Stimulated activated memory B cell treated with anti-CD40 and anti-IgM and Interleukin-4, amounts not matched to agents 10 μg/mL and 1 μg/mL and 100 μg/mL, for 72 hours (primary cell): ENCODE data around the gene HIPK3.
"Not testable (repeated sequence)": the region's sequence is repeated elsewhere in the genome, so short reads cannot be mapped to it uniquely, and the experiment has no call there.

Source experiments
- ATAC-seq: fragments of 150-1000 bp; cut with Tn5 transposase; 2 replicates; pipeline ENCODE4 v1.10.0; 2021
- H3K27ac Mint-ChIP-seq: one replicate; pipeline ENCODE4 v1.8.0; 2022; ENCODE audit warnings: mild to moderate bottlenecking, mixed read lengths
- H3K27me3 Mint-ChIP-seq: one replicate; pipeline ENCODE4 v1.8.0; 2022; ENCODE audit warnings: mixed read lengths
- H3K36me3 Mint-ChIP-seq: one replicate; pipeline ENCODE4 v1.8.0; 2022; ENCODE audit warnings: mixed read lengths
- H3K4me1 Mint-ChIP-seq: one replicate; pipeline ENCODE4 v1.8.0; 2022; ENCODE audit warnings: mixed read lengths
- H3K4me3 Mint-ChIP-seq: one replicate; pipeline ENCODE4 v1.8.0; 2022; ENCODE audit warnings: mild to moderate bottlenecking, moderate library complexity, mixed read lengths
- H3K9me3 Mint-ChIP-seq: one replicate; pipeline ENCODE4 v1.8.0; 2022; ENCODE audit warnings: mixed read lengths

Gene HIPK3

DNA sequence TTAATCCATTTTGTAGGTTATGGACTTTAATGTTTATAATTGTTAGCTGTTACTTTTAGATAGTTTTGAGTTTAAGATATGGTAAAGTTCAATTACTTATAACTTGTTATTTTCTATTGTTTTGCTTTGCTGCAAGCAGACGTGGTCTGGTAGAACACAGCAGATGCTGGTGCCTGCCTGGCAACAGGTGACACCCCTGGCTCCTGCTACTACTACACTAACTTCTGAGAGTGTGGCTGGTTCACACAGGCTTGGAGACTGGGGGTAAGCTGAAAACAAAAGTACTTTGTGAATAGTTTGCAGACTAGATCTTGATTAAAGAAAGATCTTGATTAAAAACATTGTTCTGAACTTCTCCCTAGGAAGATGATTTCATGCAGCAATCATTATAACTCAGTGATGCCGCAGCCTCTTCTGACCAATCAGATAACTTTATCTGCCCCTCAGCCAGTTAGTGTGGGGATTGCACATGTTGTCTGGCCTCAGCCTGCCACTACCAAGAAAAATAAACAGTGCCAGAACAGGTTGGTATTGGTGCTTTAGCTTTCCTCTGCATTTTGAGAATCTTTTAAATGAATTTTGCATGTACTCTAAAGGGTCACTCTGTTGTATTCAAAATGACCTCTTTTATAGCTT, 90.4 kb downstream of the HIPK3 start:
- Mint-ChIP-seq H3K27me3 (no peaks in the 10 kb centered on the region), H3K27ac (peak overlapping the region; percentile 66), H3K9me3 (no peaks in the 10 kb centered on the region), H3K36me3 (peaks cover 46% of the 10 kb centered on the region), H3K4me3 (no peak overlapping the region), H3K4me1 (no peaks in the 10 kb centered on the region)
- peak; percentile 87 for ATAC-seq

DNA sequence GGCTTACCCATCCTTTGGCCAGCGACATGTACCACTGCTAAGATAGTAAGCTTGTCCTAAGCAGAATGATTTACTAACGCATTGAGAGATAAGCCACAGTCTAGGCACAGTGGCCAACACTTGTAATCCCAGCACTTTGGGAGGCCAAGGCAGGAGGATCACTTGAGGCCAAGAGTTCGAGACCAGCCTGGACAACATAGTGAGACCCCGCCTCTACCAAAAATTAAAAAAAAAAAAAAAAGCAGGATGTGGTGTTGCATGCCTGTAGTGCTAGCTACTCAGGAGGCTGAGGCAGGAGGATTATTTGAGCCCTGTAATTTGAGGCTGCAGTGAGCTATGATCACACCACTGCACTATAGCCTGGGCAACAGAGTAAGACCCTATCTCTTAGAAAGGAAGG, 93.1 kb downstream of the HIPK3 start:
- Mint-ChIP-seq H3K36me3 (peaks cover 59% of the 10 kb centered on the region), H3K4me1 (no peaks in the 10 kb centered on the region), H3K27ac (no peak overlapping the region), H3K9me3 (no peaks in the 10 kb centered on the region), H3K27me3 (no peaks in the 10 kb centered on the region), H3K4me3 (no peak overlapping the region)
- ATAC-seq, result no peak

DNA sequence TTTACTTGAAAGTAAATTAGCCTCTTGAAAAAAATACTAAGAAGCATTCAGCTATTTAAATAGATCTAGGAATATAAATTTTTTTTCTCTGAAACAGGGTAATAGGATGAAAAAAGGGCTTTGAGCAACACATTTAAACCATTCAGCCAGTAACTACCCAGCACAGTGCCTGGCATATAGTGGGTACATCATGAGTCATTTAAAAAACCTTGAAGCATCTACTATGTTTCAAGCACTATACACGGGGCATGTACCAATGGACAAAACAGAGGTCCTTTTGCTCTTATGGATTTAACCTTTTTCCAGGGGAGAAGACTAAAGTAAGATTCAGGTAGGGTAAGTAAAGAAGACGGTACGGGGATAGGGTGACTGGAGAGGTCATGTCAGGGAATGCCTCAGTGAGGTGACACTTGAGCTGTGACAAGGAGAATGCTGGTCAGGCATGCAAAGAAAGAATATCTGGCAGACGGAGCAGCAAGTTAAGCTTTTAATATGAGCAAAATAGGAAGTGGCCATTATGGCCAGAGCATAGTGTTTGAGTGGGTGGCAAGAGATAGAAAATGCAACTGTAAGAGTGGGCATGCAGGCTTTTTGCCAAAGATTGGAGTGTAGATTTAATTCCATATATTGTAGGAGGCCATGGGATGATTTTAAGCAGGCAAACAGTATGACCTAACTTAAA, 101.1 kb downstream of the HIPK3 start:
- no peak overlapping the region for H3K27ac Mint-ChIP-seq
- peaks cover 10% of the 10 kb centered on the region for H3K36me3 Mint-ChIP-seq
- no peak overlapping the region for H3K4me3 Mint-ChIP-seq
- H3K9me3 Mint-ChIP-seq, result no peaks in the 10 kb centered on the region
- H3K27me3 Mint-ChIP-seq, result no peaks in the 10 kb centered on the region
- ATAC-seq, result no peak
- H3K4me1 Mint-ChIP-seq, result peaks cover 13% of the 10 kb centered on the region

DNA sequence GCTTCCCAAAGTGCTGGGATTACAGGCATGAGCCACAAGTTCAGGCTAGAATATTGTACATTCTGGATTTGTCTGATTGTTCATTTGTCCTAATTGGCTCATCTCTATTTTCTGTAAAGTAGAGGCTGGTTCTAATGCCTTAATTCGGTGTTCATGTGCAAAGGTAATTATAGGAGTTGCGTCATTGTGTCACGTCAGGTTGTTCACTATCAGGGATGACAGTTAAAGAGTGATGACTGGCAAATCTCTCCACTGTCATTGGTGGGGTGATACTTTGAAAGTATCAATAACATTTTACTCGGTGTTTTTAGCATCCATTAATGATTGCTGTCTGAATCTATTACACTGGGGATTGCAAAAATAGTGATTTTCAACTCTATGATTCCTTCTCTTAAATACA, 103.5 kb downstream of the HIPK3 start:
- peaks cover 8% of the 10 kb centered on the region for H3K27me3 Mint-ChIP-seq
- peaks cover 13% of the 10 kb centered on the region for H3K4me1 Mint-ChIP-seq
- H3K36me3 Mint-ChIP-seq, result no peaks in the 10 kb centered on the region
- H3K27ac Mint-ChIP-seq, result no peak overlapping the region
- no peak overlapping the region for H3K4me3 Mint-ChIP-seq
- no peak for ATAC-seq
- no peaks in the 10 kb centered on the region for H3K9me3 Mint-ChIP-seq

DNA sequence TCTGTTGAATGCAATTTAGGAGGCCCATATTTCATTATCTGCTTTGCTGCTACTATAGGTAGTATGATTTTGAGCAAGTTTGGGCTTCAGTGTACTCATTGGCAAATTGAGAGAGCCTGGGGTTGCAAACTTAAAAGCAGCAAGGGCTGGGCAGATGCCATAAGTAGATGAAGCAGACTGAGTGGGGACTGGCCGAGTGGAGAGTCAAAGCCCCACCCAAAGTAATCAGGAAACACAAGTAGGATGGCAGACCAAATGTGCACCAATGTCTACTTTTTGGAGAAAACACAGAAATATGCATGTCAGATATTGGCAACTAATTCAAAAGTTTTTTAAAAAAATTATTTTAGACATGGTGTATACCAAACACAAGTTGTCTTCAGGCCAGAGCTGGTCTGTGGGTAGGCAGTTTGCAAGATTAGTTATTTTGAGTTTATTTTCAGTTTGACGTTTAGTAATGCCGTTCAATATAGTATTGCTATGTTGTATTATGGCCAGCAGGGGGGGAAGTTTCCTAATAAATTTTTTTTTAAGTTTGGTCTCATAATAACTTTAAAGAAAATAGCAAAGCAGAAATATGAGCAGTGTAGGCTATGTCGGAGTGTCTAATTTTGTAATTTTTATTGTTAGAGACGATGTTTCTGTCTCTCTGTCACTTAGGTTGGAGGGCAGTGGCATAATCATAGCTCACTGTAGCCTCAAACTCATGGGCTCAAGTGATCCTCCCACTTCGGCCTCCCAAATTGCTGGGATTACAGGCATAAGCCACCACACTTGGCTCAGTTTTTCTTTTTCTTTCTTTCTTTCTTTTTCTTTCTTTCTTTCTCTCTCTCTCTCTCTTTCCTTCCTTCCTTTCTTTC, 105.1 kb downstream of the HIPK3 start:
- no peak overlapping the region for H3K27ac Mint-ChIP-seq
- H3K9me3 Mint-ChIP-seq, result no peaks in the 10 kb centered on the region
- no peaks in the 10 kb centered on the region for H3K36me3 Mint-ChIP-seq
- peaks cover 13% of the 10 kb centered on the region for H3K4me1 Mint-ChIP-seq
- H3K4me3 Mint-ChIP-seq, result no peak overlapping the region
- H3K27me3 Mint-ChIP-seq, result peaks cover 8% of the 10 kb centered on the region
- no peak for ATAC-seq

DNA sequence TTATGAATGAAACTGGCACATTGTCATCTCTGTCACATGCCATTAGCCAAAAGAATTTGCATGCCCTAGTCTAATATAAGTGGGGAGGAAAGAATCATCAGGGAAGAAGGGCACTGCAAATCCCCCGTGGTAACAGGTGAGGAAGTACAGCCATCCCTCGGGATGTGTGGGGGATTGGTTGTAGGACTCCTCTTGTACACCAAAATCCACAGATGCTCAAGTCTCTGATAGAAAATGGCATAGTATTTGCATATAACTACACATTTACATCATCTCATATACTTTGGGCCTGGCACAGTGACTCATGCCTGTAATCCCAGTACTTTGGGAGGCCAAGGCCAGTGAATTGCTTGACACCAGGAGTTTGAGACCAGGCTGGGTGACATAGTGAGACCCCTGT, 109.7 kb downstream of the HIPK3 start:
- peaks cover 4% of the 10 kb centered on the region for H3K4me1 Mint-ChIP-seq

DNA sequence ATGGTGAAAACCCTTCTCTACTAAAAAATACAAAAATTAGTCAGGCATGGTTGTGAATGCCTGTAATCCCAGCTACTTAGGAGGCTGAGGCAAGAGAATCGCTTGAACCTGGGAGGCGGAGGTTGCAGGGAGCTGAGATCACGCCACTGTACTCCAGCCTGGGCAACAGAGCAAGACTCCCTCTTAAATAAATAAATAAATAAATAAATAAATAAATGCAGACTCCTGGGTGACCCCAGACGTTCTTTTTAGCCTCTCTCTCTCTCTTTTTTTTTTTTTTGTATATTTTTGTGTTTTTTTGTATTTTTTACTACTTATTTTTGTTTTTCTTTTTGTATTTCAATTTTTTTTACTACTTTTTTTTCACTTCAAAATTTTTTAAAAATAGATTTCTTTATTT, 111.3 kb downstream of the HIPK3 start:
- ATAC-seq, result not testable (repeated sequence)

More for the DNA sequence above, 109.7 kb downstream of the HIPK3 start:
- Mint-ChIP-seq H3K27ac (no peak overlapping the region), H3K4me3 (no peak overlapping the region), H3K36me3 (no peaks in the 10 kb centered on the region), H3K9me3 (no peaks in the 10 kb centered on the region), H3K27me3 (peaks cover 8% of the 10 kb centered on the region)
- no peak for ATAC-seq

DNA sequence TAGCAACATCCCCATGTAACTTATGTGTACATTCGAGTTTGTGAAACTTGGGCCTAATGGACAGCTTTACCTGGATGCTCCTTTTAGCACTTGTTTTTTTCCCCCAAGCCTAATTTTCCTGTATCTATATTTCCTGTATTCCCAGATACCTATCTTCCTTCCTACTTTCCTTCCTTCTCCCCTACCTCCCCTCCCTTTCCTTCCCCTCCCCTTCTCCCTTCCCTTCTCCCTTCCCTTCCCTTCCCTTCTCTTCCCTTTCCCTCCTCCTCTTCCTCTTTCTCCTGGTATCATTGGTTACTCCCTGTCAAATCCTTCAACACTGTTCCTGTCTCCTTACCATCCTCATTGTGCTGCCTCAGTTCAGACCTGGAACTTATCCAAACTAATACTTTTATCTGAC, 111.8 kb downstream of the HIPK3 start:
- Mint-ChIP-seq H3K4me3 (no peak overlapping the region), H3K27ac (no peak overlapping the region), H3K36me3 (no peaks in the 10 kb centered on the region), H3K4me1 (no peaks in the 10 kb centered on the region), H3K27me3 (peaks cover 23% of the 10 kb centered on the region), H3K9me3 (no peaks in the 10 kb centered on the region)
- no peak for ATAC-seq

More for the DNA sequence above, 111.3 kb downstream of the HIPK3 start:
- H3K4me1 Mint-ChIP-seq, H3K9me3 Mint-ChIP-seq, H3K36me3 Mint-ChIP-seq, H3K27ac Mint-ChIP-seq, H3K4me3 Mint-ChIP-seq: not testable (repeated sequence)
- H3K27me3 Mint-ChIP-seq, result peaks cover 18% of the 10 kb centered on the region

DNA sequence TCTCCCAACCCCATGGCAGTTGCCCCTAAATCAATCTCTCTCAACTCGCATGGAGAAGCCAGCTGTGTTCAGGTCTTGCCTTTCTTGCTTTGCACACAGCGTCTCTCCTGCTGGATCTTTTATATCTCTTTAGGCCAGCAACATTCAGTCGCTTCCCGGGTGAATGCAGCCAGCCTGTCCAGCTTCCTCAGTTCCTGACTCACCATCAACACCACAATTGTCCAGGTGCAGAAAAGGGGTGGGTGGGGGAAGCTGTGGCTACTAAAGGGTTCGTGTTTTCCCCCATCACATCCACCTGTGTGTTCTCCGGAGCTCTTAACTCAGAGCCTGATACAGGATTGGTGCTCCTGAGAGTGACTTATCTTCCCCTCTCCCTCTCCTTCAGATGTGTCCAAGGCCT, 116.5 kb downstream of the HIPK3 start:
- no peak for ATAC-seq
- H3K27me3 Mint-ChIP-seq, result peaks cover 41% of the 10 kb centered on the region
- H3K27ac Mint-ChIP-seq, result no peak overlapping the region
- H3K36me3 Mint-ChIP-seq, result no peaks in the 10 kb centered on the region
- H3K4me1 Mint-ChIP-seq, result no peaks in the 10 kb centered on the region
- no peak overlapping the region for H3K4me3 Mint-ChIP-seq
- H3K9me3 Mint-ChIP-seq, result no peaks in the 10 kb centered on the region

DNA sequence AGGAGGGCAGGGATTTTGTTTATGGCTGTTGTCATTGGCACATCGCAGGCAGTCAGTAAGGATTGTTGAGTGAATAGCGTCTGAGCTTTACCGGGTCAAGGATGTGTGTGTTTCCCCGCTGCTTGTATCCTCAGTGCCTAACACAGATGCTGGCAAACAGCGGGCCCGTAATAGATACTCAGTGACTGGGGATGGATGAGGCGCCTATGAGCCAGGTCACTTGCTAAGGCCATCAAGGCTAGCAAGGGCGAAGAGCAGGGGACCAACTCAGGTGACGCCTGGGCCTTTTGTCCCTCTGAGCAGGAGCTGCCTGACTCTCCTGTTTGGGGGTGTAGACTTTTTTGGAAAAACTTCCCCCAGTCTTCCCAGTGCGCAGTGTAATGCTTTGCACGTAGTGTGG, 118.1 kb downstream of the HIPK3 start:
- Mint-ChIP-seq H3K27ac (no peak overlapping the region), H3K36me3 (no peaks in the 10 kb centered on the region), H3K4me1 (no peaks in the 10 kb centered on the region), H3K9me3 (no peaks in the 10 kb centered on the region), H3K4me3 (peak overlapping the region; percentile 45), H3K27me3 (peaks cover 44% of the 10 kb centered on the region)
- ATAC-seq, result no peak

DNA sequence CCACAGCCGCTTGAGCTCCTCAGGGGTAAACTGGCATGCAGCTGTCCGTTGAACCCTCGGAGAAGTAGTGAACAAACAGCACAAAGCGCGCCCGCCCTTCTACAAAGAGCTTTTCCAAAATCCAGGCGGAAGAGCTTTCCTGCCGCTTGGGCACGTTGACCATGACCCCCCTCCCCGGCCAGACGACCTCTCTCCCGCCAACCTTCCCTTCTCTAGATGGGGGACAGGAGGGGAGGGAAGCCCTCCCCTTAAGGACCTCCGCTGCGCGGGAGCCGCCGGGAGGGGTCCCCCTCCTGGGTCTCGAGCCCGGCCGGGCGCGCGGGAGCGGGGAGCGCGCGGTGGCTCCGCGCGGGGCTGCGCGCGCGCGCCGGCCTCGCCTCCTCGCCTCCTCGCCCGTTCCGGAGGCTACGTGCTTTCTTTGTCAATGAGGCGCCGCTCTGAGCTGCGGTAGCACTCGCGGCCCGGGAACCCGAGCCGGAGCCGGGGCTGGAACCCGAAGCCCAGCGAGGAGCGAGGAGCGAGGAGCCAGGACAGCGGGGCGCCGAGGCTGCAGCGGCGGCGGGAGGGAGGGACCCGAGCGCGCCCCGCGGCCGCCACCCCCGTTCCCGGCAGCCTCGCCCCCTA, 118.6 kb downstream of the HIPK3 start, which contains the start of gene KIAA1549L:
Gene KIAA1549L, plus strand, starts transcription at position 421 of the 624 bp plus-strand sequence.
- peak; percentile 7 for ATAC-seq

DNA sequence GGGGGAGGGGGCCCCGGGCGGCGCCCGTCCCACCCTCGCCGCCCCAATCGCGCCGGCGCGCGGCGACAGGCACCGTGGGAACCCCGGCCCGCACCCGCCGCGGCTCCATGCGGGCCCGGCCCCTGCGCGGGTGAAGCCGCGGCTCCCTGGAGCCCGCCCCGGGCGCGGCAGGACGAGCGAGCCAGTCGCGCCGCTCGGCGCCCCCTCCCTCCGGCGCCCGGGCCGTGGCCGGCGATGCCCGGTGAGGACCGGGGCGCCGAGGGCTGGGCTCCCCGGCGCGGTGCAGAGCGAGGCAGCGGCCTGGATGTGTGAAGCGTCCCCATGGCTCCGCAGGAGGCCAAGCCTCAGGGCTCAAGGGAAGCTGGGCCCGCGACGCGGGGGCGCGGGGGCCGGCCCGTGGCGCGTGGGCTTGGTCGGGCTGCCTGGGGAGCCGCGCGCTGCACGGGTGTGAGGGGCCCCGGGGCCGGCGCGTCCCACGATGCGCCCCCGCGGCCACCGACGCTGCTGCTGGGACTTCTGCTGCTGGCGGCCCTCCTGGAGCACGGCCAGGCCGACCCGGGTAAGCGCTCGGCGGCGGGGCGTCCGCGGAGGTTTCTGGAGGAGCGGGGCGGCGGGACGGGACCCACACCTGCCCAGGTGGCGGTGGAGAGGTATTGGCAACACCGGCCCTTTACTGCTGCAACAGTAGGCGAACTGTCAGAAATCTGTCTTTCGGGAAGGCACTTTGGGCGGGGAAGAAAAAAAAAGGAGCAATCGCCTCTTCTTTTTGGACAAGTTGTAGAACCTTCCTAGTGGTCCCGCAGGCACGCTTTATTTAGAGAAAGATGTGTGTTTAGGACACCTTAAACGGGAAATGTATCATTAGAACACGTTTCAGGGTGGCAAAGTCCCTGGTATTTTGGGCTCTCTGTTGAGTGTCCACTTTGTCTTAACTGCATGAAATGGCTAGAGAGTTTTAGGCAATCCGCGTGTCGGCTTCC, 119.4 kb downstream of the HIPK3 start:
- peaks cover 44% of the 10 kb centered on the region for H3K27me3 Mint-ChIP-seq

More for the DNA sequence above, 118.6 kb downstream of the HIPK3 start, which contains the start of gene KIAA1549L:
- H3K27me3 Mint-ChIP-seq, result peaks cover 44% of the 10 kb centered on the region
- no peaks in the 10 kb centered on the region for H3K9me3 Mint-ChIP-seq
- H3K4me3 Mint-ChIP-seq, result peak within 1 kb of the TSS; percentile 45
- no peak within 1 kb of the TSS for H3K27ac Mint-ChIP-seq
- no peaks in the 10 kb centered on the region for H3K36me3 Mint-ChIP-seq
- H3K4me1 Mint-ChIP-seq, result no peaks in the 10 kb centered on the region

DNA sequence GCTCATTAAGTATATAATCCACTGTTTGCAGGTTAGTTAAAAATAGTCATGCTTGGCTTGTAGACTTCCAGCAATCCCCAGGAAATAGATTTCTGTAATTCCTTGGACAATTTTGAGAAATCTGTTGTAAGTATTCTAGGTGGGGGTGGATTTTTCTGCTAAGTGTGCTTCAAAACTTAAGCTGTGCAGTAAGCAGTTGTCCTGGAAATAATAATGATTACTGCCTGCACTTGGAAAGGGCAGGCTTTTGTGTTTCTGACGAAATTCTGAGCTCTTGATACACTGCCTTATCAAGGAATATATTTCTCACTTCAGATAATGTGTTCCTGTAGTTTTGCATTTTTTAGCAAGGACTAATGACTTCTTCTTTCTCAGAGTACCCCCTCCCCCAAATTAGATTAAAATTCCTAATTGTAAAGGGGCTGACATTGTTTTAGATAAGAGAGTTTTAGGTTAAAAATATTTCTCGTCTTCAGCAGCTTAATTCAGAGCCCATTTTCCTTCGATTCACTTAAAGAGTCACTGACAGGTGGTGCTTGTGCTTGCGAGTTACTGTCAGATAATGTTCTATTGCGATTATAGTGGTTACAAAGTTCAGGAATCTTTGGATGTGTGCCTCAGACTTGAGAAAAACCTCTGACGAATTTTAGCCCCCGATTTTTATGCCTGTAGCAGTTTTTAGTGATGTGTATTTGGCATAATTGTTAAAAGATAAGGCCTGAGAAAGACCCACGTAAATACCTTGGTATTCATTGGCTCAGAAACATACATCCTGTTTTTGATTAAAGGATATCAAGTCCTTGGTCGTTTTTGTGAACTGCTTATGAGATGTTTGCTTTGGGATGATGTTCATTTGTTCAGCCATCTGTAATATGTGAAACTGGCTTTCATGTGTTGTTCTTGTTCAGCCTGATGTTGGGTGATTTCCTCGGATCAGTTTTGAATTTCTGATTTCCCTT, 120.5 kb downstream of the HIPK3 start:
- Mint-ChIP-seq H3K4me3 (no peak overlapping the region), H3K4me1 (no peaks in the 10 kb centered on the region), H3K9me3 (no peaks in the 10 kb centered on the region), H3K27ac (no peak overlapping the region), H3K27me3 (peaks cover 41% of the 10 kb centered on the region), H3K36me3 (no peaks in the 10 kb centered on the region)
- no peak for ATAC-seq

More for the DNA sequence above, 119.4 kb downstream of the HIPK3 start:
- no peaks in the 10 kb centered on the region for H3K9me3 Mint-ChIP-seq
- H3K27ac Mint-ChIP-seq, result no peak overlapping the region
- H3K4me1 Mint-ChIP-seq, result no peaks in the 10 kb centered on the region
- no peaks in the 10 kb centered on the region for H3K36me3 Mint-ChIP-seq
- peak; percentile 53 for ATAC-seq
- no peak overlapping the region for H3K4me3 Mint-ChIP-seq
